ENCODE measurements around the gene LRIT1.

LRIT1 gene

DNA sequence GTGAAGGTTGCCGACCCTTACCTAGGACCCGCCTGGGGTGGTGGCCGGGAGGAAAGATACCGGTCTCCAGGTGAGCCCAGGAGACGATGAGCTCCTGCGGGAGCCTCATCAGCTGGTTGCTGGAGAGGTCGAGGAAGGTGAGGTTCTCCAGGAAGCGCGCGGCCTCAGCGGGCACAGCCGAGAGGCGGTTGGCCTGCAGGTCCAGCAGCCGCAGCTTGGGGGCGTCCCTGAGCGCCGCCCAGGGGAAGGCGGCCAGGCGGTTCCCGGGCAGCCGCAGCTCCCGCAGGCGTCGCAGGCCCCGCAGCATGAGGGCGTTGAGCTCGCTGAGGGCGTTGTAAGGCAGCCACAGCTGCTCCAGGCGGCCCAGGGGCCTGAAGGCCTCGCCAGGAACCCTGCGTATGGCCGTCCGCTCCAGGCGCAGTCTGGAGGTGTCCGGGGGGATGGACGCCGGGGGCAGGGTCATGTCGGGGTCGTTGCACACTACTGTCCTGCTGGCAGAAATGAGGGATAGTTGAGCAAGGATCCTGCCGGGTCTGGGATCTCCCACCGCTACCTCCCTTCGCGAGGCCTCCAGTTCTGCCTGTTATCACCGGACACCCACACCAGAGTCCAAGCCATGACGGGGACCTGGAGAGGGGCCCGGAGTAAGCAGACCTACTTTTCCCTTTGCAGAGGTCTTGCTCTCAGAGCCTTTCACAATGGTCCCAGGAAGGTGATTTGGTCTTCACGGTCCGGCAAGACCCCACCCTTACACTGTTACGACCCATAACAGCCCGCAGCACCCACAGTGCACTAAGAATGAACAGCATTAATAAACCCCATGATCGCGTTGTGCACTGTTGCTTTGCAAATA lies 3.9 kb downstream of the LRIT1 start:
- TF ChIP-seq, protein P1, sequence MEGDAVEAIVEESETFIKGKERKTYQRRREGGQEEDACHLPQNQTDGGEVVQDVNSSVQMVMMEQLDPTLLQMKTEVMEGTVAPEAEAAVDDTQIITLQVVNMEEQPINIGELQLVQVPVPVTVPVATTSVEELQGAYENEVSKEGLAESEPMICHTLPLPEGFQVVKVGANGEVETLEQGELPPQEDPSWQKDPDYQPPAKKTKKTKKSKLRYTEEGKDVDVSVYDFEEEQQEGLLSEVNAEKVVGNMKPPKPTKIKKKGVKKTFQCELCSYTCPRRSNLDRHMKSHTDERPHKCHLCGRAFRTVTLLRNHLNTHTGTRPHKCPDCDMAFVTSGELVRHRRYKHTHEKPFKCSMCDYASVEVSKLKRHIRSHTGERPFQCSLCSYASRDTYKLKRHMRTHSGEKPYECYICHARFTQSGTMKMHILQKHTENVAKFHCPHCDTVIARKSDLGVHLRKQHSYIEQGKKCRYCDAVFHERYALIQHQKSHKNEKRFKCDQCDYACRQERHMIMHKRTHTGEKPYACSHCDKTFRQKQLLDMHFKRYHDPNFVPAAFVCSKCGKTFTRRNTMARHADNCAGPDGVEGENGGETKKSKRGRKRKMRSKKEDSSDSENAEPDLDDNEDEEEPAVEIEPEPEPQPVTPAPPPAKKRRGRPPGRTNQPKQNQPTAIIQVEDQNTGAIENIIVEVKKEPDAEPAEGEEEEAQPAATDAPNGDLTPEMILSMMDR (IDR thresholded peaks at IDR 0.05; ENCODE audit: insufficient read depth, low read depth, low read length, missing control alignments) = no peak
- no peak overlapping the region for H3K4me3 ChIP-seq (ENCODE audit: low read depth, low read length)

DNA sequence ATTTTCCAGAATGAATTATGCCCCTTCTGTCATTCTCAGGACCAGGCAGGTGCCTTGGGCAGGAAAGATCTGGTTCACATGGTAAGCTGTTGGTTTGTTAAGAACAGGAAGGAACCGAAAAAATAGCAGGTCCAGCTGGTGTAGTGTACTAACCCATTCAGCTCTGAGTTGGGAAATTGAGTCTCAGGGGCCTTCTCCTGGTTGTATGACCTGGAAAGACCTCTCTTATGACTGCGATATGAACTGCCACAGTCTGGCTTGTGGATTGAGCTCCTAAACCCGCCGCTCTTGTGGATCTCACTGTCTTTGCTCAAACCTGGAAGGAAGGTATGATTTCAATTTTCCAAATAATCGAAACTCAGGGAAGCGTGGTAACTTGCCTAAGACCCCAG lies 4.5 kb downstream of the LRIT1 start:
- no peak for DNase-seq (ENCODE audit: low read depth)

More for the DNA sequence above, 3.9 kb downstream of the LRIT1 start:
- DNase-seq (ENCODE audit: low read depth) = no peak

DNA sequence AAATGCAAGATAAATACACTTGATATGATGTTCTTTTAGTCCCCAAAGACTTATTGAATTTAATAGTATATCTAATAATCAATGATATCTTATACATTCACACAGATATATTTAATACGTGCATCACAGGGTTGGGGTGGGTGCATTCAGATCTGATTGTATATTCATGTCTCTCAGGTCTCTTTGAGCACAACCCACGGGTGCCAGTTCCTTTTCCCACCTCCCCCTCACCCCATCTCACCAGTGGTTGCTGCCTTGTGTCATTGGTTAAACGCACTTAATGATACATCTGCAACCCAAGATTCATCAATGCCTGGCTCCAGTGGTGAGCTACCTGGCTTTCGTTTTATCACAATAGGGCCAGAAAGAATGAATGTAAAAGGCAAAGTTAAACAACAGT lies 6.2 kb downstream of the LRIT1 start:
- TF ChIP-seq, protein P1 (IDR thresholded peaks at IDR 0.05; ENCODE audit: insufficient read depth, low read depth, low read length, missing control alignments) = no peak
- no peak overlapping the region for H3K4me3 ChIP-seq (ENCODE audit: low read depth, low read length)
- DNase-seq (ENCODE audit: low read depth) = no peak

More for the DNA sequence above, 4.5 kb downstream of the LRIT1 start:
- TF ChIP-seq, protein P1 (IDR thresholded peaks at IDR 0.05; ENCODE audit: insufficient read depth, low read depth, low read length, missing control alignments) = no peak
- no peak overlapping the region for H3K4me3 ChIP-seq (ENCODE audit: low read depth, low read length)

GRCh38 chr10:84234479-84234878 lies 6.9 kb downstream of the LRIT1 start:
- DNase-seq (ENCODE audit: low read depth) = no peak
- TF ChIP-seq, protein P1 (IDR thresholded peaks at IDR 0.05; ENCODE audit: insufficient read depth, low read depth, low read length, missing control alignments) = no peak
- no peak overlapping the region for H3K4me3 ChIP-seq (ENCODE audit: low read depth, low read length)

- no peak for DNase-seq (ENCODE audit: low read depth)
- no peak overlapping the region for H3K4me3 ChIP-seq (ENCODE audit: low read depth, low read length)
- TF ChIP-seq, protein P1 (IDR thresholded peaks at IDR 0.05; ENCODE audit: insufficient read depth, low read depth, low read length, missing control alignments) = no peak
Measured at GRCh38 chr10:84233940-84234339, 7.4 kb downstream of the LRIT1 start.

DNA sequence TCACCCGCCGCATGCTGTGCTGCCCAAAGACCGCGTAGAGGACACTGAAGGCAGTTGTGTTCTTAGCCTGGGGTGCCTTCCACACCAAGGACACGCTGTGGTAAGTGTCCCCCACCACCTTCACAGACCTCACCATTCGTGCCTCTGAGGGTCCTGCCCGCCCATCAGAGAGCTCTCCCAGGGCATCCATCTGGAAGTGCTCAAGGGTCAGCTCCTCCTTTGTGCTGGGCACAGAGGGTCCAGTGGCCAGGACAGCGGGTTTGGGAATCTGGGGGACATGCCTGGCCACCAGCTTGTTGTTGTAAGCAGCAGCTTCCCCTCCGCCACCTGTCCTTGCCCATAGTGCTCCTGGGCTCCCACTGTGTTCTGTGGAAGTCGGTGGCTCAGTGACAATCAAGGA lies 9.0 kb downstream of the LRIT1 start:
- TF ChIP-seq, protein P1 (IDR thresholded peaks at IDR 0.05; ENCODE audit: insufficient read depth, low read depth, low read length, missing control alignments) = no peak
- no peak for DNase-seq (ENCODE audit: low read depth)
- no peak overlapping the region for H3K4me3 ChIP-seq (ENCODE audit: low read depth, low read length)

DNA sequence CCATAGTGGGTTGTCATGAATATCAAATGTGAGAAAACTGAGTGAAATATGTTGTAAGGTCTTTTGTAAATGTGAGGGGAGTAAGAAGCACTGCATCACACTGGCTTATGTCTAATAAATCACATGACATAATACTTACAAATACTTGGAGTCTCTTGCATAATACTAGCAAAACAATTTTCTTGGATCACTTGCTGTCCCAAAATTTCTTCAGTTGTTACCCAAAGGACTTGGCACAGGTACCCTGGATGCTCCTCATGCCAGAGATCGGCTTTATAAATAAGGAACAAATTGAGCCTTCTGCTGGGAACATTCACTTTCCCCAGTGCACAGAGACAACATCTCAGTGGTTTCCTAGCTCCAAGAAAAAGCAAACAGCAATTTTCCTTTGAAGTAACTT lies 11.0 kb downstream of the LRIT1 start:
- TF ChIP-seq, protein P1 (IDR thresholded peaks at IDR 0.05; ENCODE audit: insufficient read depth, low read depth, low read length, missing control alignments) = no peak
- no peak for DNase-seq (ENCODE audit: low read depth)
- no peak overlapping the region for H3K4me3 ChIP-seq (ENCODE audit: low read depth, low read length)
